Gastroesophageal sphincter (tissue), 3 donors: ENCODE data around the gene PLEKHB1.

Experiments used
- EP300 ChIP-seq: sonication (generic); formaldehyde crosslinking; IDR thresholded peaks from one replicate; pipeline ENCODE4 v1.6.1; 2017; ENCODE audit warnings: antibody characterized with exemption, mild to moderate bottlenecking
- POLR2A ChIP-seq, 2 donors: fragments of 450-650 bp; IDR thresholded peaks; one replicate each; pipeline ENCODE4 v1.6.1; 2017; ENCODE audit warnings: antibody characterized with exemption in 2 of 2, mild to moderate bottlenecking in 2 of 2, moderate library complexity in 1 of 2
- POLR2AphosphoS5 ChIP-seq: sonication (generic); formaldehyde crosslinking; IDR thresholded peaks from one replicate; pipeline ENCODE4 v1.6.1; 2017; ENCODE audit warnings: antibody characterized with exemption
- TF ChIP-seq, protein P1 (sequence below), 4 experiments: fragments of 200-600 bp in 2 of 4; fragments of 450-650 bp in 2 of 4; sonication (generic) in 1 of 4; IDR thresholded peaks; one replicate each; pipeline ENCODE4 v1.5.1; 2017 to 2019; ENCODE audit warnings: antibody characterized with exemption in 4 of 4, mild to moderate bottlenecking in 2 of 4, moderate library complexity in 2 of 4

DNA sequence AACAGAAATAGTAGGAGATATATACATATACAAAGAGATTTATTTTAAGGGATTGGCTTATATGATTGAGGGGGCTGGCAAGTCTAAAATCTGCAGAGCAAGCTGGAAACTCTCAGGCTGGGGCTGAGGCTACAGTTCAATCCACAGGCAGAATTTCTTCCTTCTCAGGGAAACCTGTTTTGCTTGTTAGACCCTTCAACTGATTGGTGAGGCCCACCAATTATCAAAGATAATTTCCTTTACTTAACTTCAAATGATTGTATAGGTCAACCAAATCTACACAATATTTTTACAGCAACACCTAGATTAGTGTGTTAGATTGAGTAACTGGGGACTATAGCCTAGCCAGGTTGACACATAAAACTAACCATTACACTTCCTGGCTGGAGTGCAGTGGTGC lies 4.7 kb upstream of the PLEKHB1 start:
- no peak for TF ChIP-seq POLR2A (IDR thresholded peaks at IDR 0.05)
- TF ChIP-seq, protein P1, sequence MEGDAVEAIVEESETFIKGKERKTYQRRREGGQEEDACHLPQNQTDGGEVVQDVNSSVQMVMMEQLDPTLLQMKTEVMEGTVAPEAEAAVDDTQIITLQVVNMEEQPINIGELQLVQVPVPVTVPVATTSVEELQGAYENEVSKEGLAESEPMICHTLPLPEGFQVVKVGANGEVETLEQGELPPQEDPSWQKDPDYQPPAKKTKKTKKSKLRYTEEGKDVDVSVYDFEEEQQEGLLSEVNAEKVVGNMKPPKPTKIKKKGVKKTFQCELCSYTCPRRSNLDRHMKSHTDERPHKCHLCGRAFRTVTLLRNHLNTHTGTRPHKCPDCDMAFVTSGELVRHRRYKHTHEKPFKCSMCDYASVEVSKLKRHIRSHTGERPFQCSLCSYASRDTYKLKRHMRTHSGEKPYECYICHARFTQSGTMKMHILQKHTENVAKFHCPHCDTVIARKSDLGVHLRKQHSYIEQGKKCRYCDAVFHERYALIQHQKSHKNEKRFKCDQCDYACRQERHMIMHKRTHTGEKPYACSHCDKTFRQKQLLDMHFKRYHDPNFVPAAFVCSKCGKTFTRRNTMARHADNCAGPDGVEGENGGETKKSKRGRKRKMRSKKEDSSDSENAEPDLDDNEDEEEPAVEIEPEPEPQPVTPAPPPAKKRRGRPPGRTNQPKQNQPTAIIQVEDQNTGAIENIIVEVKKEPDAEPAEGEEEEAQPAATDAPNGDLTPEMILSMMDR (IDR thresholded peaks at IDR 0.05), result no peak
- no peak for TF ChIP-seq POLR2AphosphoS5
- TF ChIP-seq EP300, result no peak
